ENCODE measurements around the gene SUN3.
A peak's percentile ranks its signal among the peaks of the same experiment; 100 is the strongest.
"Not testable (repeated sequence)": the region's sequence is repeated elsewhere in the genome, so short reads cannot be mapped to it uniquely, and the experiment has no call there.

Gene SUN3

DNA sequence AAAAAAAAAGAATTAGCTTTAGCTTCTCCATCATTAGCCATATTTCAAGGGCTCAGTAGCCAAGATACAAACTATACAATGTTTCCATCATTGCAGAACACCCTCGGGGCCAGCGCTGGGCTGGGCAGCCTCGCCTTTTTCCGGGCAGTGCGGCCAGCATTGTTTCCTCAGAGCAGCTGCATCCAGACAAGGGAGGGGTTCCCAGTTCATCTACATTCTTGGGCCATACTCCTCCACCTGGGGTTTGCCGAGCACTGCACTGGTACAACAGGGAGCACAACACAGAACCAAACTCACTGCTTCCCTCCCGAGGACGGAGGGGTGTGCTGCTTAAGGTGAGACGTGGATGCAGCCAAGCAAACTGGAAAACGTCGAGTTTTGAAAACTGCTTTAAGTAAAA is 78.2 kb downstream of the SUN3 start:
- in situ Hi-C loops (cut with MboI; ENCODE audit: low pct_unique_long_range_greater_than_20kb, low sequenced_read_pairs), result no loop called here
- DNase-seq, result no peak

- in situ Hi-C loops (cut with MboI; ENCODE audit: low pct_unique_long_range_greater_than_20kb, low sequenced_read_pairs), result loop anchor here (10.0 kb wide), 1 partner anchor 165 kb away; no protein-coding TSS in a partner anchor
- DNase-seq, result no peak
Measured at GRCh38 chr7:47949703-47950102, 79.2 kb downstream of the SUN3 start.

DNA sequence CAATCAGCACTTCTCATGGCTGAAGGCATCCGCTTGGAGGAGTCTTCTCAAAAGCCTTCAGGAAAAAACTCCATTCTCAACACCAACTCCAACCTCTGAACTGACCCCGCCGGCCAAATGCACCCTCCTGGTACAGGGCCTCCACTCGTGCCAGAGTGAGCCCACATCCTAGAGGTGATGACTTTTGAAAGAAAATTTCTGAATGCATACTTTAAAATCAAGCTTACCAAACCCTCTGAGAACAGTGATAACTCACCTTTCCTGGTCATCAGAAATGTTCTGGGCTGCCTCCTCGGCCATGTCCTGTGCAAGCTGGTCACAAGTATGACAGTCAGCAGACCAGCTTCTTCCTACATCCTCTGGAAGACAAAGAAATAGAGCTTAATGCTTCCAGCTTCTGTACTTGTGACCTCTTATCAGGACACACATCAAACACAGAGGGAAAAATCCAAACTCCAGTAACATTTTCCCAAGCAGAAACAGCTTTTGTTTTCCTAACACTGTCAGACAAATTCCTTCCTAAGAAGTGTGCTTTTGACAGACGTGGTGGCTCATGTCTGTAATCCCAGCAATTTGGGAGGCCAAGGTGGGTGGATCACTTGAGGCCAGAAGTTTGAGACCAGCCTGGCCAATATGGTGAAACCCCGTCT is 80.6 kb downstream of the SUN3 start, which contains the start of gene PKD1L1:
PKD1L1 (minus strand) TSS at position 326 of the 650 bp plus-strand sequence; CDS start at position 300, 26 bp downstream.
- in situ Hi-C loops (cut with MboI; ENCODE audit: low pct_unique_long_range_greater_than_20kb, low sequenced_read_pairs), result loop anchor here (10.0 kb wide), 1 partner anchor 167 kb away; no protein-coding TSS in a partner anchor
- DNase-seq, result no peak

DNA sequence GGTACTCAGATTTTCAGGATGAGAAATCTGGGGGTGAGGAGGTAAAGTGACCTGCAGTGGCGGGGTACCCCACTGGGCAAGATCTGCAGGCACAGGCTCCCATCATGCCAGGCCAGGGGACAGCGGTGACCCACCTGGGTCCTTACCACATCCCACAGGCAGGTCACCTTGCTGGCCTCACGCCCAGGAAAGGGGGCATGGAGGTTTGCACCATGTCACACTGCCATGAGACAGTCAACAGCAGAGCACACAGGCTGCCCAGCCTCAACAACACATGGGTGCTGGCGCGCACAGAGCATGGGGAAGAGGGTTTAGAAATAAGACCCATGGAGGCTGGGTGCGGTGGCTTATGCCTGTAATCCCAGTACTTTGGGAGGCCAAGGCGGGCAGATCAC is 81.6 kb downstream of the SUN3 start:
- in situ Hi-C loops (cut with MboI; ENCODE audit: low pct_unique_long_range_greater_than_20kb, low sequenced_read_pairs), result loop anchor here (10.0 kb wide), 1 partner anchor 167 kb away; no protein-coding TSS in a partner anchor
- DNase-seq, result no peak

- no peak for DNase-seq
- in situ Hi-C loops (cut with MboI; ENCODE audit: low pct_unique_long_range_greater_than_20kb, low sequenced_read_pairs), result loop anchor here (10.0 kb wide), 1 partner anchor 168 kb away; no protein-coding TSS in a partner anchor
Measured at GRCh38 chr7:47946581-47947354, 82.1 kb downstream of the SUN3 start.

- peak; percentile 64 for DNase-seq
- in situ Hi-C loops (cut with MboI; ENCODE audit: low pct_unique_long_range_greater_than_20kb, low sequenced_read_pairs), result loop anchor here (10.0 kb wide), 1 partner anchor 169 kb away; no protein-coding TSS in a partner anchor
Measured at GRCh38 chr7:47945261-47946015, 83.5 kb downstream of the SUN3 start.

DNA sequence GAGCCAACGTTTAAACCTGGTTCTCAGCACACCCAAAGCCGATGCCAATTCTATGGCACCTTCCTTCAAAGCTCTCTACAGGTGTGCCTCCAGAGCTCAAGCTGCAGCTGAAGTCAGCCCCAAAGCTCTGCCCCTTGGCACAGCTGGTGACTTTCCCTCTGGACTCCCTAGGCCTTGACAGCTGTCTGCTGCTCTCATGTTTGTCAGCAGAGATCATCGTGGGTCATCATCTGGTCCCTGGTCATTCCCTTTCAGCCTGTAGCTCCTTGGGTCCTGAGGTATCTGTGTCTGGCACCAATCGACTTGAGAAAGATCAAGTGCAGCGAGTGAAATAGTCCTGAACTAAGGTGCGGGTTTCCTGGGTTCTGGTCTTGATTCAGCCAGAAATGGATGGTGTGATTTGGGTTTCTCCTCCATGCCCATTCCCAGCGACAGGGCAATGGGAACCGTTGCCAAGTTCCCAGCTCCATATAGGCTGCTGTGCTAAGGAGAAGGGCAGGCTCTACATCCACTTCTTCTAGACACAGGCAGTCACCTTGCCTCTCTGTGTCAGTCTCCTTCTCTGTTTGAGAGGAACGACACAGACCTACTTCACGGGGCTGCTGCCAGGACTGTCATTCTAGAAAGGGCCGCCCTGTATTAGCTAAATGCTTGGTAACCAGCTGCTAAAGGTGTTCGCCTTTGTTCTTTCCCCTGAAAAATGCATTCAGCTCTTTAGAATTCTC is 84.2 kb downstream of the SUN3 start:
- no peak for DNase-seq
- in situ Hi-C loops (cut with MboI; ENCODE audit: low pct_unique_long_range_greater_than_20kb, low sequenced_read_pairs), result loop anchor here (10.0 kb wide), 1 partner anchor 170 kb away; no protein-coding TSS in a partner anchor

- in situ Hi-C loops (cut with MboI; ENCODE audit: low pct_unique_long_range_greater_than_20kb, low sequenced_read_pairs), result loop anchor here (10.0 kb wide), 1 partner anchor 171 kb away; no protein-coding TSS in a partner anchor
- DNase-seq, result no peak
Measured at GRCh38 chr7:47943676-47944474, 85.0 kb downstream of the SUN3 start.

DNA sequence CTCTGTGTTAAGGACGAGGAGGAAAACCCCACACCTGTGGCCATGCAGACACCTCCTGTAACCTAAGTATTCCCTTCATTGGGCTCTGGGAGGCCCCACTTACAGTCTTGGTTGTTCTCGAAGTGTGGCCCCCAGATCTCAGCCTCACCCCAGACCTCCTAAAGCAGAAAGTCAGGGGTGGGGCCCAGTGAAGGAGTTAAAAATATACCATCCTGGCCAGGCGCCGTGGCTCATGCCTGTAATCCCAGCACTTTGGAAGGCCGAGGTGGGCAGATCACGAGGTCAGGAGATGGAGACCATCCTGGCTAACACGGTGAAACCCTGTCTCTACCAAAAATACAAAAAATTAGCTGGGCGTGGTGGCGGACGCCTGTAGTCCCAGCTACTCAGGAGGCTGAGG is 86.3 kb downstream of the SUN3 start:
- in situ Hi-C loops (cut with MboI; ENCODE audit: low pct_unique_long_range_greater_than_20kb, low sequenced_read_pairs), result loop anchor here (10.0 kb wide), 1 partner anchor 172 kb away; no protein-coding TSS in a partner anchor
- not testable (repeated sequence) for DNase-seq

- no peak for DNase-seq
- in situ Hi-C loops (cut with MboI; ENCODE audit: low pct_unique_long_range_greater_than_20kb, low sequenced_read_pairs), result loop anchor here (10.0 kb wide), 1 partner anchor 173 kb away; no protein-coding TSS in a partner anchor
Measured at GRCh38 chr7:47942132-47942531, 86.8 kb downstream of the SUN3 start.

DNA sequence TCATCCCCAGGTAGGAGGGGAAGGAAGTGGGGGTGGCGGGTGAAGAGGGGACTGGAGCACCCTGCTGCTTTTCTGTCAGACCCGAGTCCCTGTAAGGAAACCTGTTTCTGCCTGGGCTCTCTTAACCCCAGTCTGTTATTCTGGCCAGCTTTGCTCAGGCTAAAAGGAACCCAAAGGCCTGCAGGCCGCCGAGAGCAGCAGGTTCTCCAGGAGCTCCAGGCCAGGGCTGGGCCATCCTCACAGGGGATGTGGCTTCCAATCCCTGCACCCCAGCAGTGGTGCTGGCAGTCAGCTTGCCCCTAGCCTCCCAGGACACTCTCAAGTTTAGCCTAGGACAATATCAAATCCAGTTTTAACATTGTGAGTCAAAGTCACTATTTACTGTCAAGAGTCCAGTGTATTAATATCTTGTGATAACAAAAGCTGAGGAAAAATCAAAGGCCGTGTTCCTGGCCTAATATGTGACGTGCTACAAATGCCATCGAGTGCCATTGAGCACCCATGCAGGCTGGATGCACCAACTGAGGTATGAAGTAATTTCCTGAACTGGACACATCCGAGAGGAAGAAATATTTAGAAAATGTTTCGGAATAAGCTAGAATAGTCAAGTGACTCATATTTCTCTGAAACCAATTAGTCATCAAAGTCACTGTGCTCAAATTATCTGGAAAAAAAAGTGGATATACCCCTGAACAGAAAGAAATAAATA is 87.6 kb downstream of the SUN3 start:
- DNase-seq, result no peak
- in situ Hi-C loops (cut with MboI; ENCODE audit: low pct_unique_long_range_greater_than_20kb, low sequenced_read_pairs), result loop anchor here (10.0 kb wide), 1 partner anchor 174 kb away; no protein-coding TSS in a partner anchor

DNA sequence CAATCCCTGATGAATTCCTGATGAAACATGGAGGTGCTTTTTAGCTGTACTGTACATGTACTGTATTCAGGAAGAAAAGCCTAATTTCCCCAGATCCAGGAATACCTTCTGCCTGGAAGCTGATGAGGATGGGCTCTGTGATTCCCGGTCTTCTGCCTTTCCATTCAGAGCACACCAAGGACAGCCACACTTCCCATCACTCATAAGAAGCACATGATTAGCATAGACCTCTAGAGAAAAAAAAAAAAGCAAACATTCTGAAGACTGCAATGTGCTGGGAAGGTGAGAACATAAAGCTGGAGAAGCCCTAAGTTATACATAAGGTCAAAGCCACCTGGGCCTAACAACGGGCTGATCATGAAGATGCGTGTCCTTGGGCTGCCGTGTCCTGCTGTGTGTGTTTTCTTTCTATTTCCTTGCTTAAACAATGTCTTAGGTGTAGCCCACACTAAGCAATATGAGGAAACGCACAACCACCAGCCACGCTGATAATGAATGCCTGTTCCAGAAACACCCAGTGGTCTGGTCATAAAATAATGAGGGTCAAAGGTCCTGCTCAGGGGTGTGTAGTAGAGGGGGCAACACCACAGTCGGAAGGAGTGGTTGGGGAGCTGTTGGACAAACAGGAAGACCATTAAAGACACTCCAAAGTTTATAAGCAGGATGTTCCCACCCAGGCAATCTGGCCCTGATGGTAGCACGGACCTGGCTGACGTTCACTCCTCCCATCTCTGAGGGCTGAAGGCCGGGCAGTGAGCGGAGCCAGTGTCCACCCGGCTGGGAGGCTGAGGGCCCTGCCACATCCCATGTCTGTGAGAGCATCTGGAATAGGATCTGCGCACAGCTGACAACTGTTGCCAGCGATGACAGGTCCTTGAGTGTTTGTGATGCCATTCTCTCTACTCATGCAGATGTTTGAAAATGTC is 88.6 kb downstream of the SUN3 start:
- in situ Hi-C loops (cut with MboI; ENCODE audit: low pct_unique_long_range_greater_than_20kb, low sequenced_read_pairs), result loop anchor here (10.0 kb wide), 1 partner anchor 174 kb away; no protein-coding TSS in a partner anchor
- no peak for DNase-seq

- in situ Hi-C loops (cut with MboI; ENCODE audit: low pct_unique_long_range_greater_than_20kb, low sequenced_read_pairs), result loop anchor here (10.0 kb wide), 1 partner anchor 175 kb away; no protein-coding TSS in a partner anchor
- no peak for DNase-seq
Measured at GRCh38 chr7:47939425-47940036, 89.4 kb downstream of the SUN3 start.

DNA sequence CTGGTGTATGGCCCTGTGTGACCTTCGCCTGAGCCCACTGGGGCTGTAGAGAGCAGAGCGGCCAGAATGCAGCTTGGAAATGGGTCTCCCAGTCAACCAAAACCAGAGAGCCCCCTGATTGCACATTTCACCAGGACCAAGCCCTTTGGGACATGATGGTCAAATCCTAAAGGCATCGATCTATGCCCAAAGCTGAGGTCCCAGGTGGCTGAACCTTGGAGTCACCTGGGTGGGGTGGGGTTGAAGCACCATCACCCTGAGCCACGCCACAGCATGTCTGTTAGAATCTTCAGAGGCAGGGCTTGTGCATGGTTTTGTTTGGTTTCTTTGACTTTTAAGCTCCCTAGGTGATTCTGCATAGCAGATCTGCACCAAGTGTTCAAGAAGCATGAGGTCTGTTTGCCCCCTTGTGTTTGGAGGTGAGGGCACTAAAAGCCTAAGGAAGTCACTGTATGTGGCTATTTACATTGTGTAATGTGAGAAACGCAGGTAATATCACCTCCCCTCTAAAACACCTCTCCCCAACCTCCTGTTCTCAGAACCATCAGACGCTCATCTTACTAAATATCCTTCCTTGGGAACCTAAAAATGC is 90.2 kb downstream of the SUN3 start:
- in situ Hi-C loops (cut with MboI; ENCODE audit: low pct_unique_long_range_greater_than_20kb, low sequenced_read_pairs), result no loop called here
- DNase-seq, result no peak
